Lung (tissue), 16 donors: ENCODE data around the gene MS4A7. TPM values are rescaled to one million over a fixed set of nuclear protein-coding genes. Genes with fewer than 3 reads are reported as not detected.

Experiments used
- ATAC-seq: fragments of 200-7000 bp; cut with Tn5 transposase; one replicate; pipeline ENCODE4 v1.9.1; 2020; ENCODE audit warnings: moderate number of reproducible peaks; ENCODE audit not compliant: insufficient read depth, low FRiP score
- DNase-seq, 3 donors: peaks; one replicate each; pipeline ENCODE4 v3.0.0-alpha.2; 2013 to 2017
- H3K27ac ChIP-seq, 2 donors: one replicate each; pipeline ENCODE4 v1.5.1; 2013; ENCODE audit warnings: mild to moderate bottlenecking in 2 of 2, moderate library complexity in 2 of 2, control low read depth in 1 of 2, inconsistent platforms in 1 of 2, low read depth in 1 of 2, low read length in 1 of 2
- H3K27me3 ChIP-seq, 3 donors: one replicate each; pipeline ENCODE4 v1.5.1; 2013; ENCODE audit warnings: low read length in 2 of 3; ENCODE audit not compliant: control insufficient read depth in 3 of 3, insufficient read depth in 3 of 3
- H3K36me3 ChIP-seq, 4 donors: one replicate each; pipeline ENCODE4 v1.5.1; 2013; ENCODE audit warnings: low read length in 4 of 4, mild to moderate bottlenecking in 1 of 4, moderate library complexity in 1 of 4; ENCODE audit not compliant: control insufficient read depth in 4 of 4, insufficient read depth in 4 of 4
- H3K4me1 ChIP-seq, 5 donors: one replicate each; pipeline ENCODE4 v1.5.1; 2013; ENCODE audit warnings: low read length in 5 of 5, mild to moderate bottlenecking in 2 of 5, moderate library complexity in 1 of 5; ENCODE audit not compliant: control insufficient read depth in 5 of 5, insufficient read depth in 5 of 5
- H3K4me3 ChIP-seq: one replicate; pipeline ENCODE4 v1.5.1; 2013; ENCODE audit warnings: mild to moderate bottlenecking, control low read depth, moderate library complexity
- H3K9ac ChIP-seq, 2 donors: one replicate each; pipeline ENCODE4 v1.5.1; 2013; ENCODE audit warnings: low read length in 2 of 2, control low read depth in 1 of 2; ENCODE audit not compliant: insufficient read depth in 1 of 2
- H3K9me3 ChIP-seq, 4 donors: one replicate each; pipeline ENCODE4 v1.5.1; 2013; ENCODE audit warnings: low read length in 3 of 4, mild to moderate bottlenecking in 1 of 4, moderate library complexity in 1 of 4; ENCODE audit not compliant: control insufficient read depth in 4 of 4, insufficient read depth in 3 of 4
- WGBS, 2 donors: extraction: QIAGEN DNeasy Blood & Tissue Kit; methylation state at CpG; one replicate each; pipeline ENCODE4 v1.1.7; 2013; 5-methylcytosine and 5-hydroxymethylcytosine counted together
- long read RNA-seq, 5 donors: transcript quantifications; one replicate each; lab custom pipeline, GENCODE V29; 2026
- polyA plus RNA-seq, 2 donors: library from polyadenylated mRNA; stranded (reverse); fragments of 200-250 nt; gene quantifications; one replicate each; pipeline ENCODE4 v1.2.1, GENCODE V29; 2013
- total RNA-seq, 2 donors: library from RNA; depleted of rRNA in 1 of 2; stranded (reverse); fragments of >200 nt in 1 of 2; gene quantifications; one replicate each; pipeline ENCODE4 v1.2.1, GENCODE V29; 2014 to 2021
- TF ChIP-seq, protein P1 (sequence below): IDR thresholded peaks from 2 replicates; pipeline ENCODE4 v1.5.1; 2012; ENCODE audit warnings: mild to moderate bottlenecking; ENCODE audit errors: control extremely low read depth, extremely low read depth
- donor health status: control.
- donor health status: control.
- donor health status: Bipolar disorder and iron deficiency.
- donor health status: healthy.
- donor health status: DM: yes; HTN: yes; CAD: no.

Gene MS4A7, protein sequence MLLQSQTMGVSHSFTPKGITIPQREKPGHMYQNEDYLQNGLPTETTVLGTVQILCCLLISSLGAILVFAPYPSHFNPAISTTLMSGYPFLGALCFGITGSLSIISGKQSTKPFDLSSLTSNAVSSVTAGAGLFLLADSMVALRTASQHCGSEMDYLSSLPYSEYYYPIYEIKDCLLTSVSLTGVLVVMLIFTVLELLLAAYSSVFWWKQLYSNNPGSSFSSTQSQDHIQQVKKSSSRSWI
- total RNA-seq (100 to 1,000 TPM in 1 of 2 donors, 10 to 100 TPM in 1; 27.7 to 111 TPM), polyA plus RNA-seq (10 to 100 TPM; 46.5 to 50.6 TPM)
- long read RNA-seq, donor 1, partial matches to known transcripts: 6 of 11 reads
- long read RNA-seq, donor 1, other reads (novel, unspliced or antisense): 0 of 11 reads
- long read RNA-seq, donor 2: 0 reads
- long read RNA-seq, donor 3: 0 reads
- long read RNA-seq, donor 4: 0 reads
- long read RNA-seq, donor 5, partial matches to known transcripts: 0 of 3 reads
- long read RNA-seq, donor 5, other reads (novel, unspliced or antisense): 0 of 3 reads

DNA sequence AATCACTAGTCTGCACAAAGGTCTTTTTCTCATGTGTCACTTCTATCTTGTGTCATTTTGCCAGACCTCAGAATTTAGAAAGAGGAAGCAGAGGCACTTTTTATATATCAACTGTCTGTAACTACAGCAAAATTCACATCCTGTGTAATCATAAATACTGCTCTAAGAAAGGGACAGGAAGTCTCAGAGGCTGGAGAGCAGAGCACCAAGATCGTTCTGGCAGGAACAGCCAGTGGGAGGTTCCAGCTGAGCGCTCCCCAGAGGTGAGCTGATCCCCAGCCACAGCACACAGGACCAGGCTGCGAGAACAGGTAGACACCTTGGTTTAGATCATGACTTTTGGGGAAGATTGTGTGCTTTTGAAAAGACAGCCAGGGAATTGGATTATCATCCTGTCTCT lies at the start of gene MS4A7:
MS4A7 (plus strand) TSS at position 179 of the 400 bp plus-strand sequence. CDS start 4,610 bp downstream, outside the sequence.
- TF ChIP-seq, protein P1, sequence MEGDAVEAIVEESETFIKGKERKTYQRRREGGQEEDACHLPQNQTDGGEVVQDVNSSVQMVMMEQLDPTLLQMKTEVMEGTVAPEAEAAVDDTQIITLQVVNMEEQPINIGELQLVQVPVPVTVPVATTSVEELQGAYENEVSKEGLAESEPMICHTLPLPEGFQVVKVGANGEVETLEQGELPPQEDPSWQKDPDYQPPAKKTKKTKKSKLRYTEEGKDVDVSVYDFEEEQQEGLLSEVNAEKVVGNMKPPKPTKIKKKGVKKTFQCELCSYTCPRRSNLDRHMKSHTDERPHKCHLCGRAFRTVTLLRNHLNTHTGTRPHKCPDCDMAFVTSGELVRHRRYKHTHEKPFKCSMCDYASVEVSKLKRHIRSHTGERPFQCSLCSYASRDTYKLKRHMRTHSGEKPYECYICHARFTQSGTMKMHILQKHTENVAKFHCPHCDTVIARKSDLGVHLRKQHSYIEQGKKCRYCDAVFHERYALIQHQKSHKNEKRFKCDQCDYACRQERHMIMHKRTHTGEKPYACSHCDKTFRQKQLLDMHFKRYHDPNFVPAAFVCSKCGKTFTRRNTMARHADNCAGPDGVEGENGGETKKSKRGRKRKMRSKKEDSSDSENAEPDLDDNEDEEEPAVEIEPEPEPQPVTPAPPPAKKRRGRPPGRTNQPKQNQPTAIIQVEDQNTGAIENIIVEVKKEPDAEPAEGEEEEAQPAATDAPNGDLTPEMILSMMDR: no peak
- peak within 1 kb of the TSS in 1 of 2 donors; percentile 58 for H3K27ac ChIP-seq
- H3K9ac ChIP-seq: no peak within 1 kb of the TSS
- 10 to 28% methylated on average over 3 of the region's 3 CpGs for WGBS, 2 donors
- H3K36me3 ChIP-seq: no peaks in the 10 kb centered on the region
- DNase-seq (peak in 2 of 3 donors; percentile 19 to 39), ATAC-seq (peak; percentile 68)
- peaks cover 0 to 2% (median 0%) of the 10 kb centered on the region in 4 donors for H3K9me3 ChIP-seq
- no peaks in the 10 kb centered on the region for H3K27me3 ChIP-seq
- no peak within 1 kb of the TSS for H3K4me3 ChIP-seq
- peaks cover 0 to 7% (median 0%) of the 10 kb centered on the region in 5 donors for H3K4me1 ChIP-seq

DNA sequence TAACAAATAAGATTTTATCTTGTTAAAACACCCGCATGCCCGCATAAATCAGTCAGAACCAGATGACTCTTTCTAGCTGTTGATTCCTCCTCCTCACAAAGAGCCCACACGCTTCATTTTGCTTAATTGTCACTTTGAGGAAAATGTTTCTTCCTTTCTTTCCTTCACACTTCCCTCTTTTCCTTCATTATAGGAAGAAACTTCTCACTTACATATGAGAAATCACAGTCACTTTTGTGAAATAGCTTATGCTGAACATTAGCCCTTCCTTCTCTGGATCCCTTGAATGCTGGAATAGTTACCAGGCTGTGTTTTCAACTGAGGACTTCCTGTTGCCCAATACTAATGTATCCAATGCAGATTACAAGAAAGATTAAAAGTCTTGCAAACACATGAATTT lies 45.5 kb upstream of the MS4A7 start:
- Histone ChIP-seq H3K9me3 (no peaks in the 10 kb centered on the region), H3K4me3 (no peak overlapping the region), H3K9ac (no peak overlapping the region), H3K27me3 (no peaks in the 10 kb centered on the region), H3K4me1 (no peaks in the 10 kb centered on the region), H3K36me3 (no peaks in the 10 kb centered on the region), H3K27ac (no peak overlapping the region)
- ATAC-seq (no peak), DNase-seq (peak in 1 of 3 donors; percentile 38)
- TF ChIP-seq, protein P1: no peak
- 0 to 35% methylated on average over 3 of the region's 3 CpGs for WGBS, 2 donors

DNA sequence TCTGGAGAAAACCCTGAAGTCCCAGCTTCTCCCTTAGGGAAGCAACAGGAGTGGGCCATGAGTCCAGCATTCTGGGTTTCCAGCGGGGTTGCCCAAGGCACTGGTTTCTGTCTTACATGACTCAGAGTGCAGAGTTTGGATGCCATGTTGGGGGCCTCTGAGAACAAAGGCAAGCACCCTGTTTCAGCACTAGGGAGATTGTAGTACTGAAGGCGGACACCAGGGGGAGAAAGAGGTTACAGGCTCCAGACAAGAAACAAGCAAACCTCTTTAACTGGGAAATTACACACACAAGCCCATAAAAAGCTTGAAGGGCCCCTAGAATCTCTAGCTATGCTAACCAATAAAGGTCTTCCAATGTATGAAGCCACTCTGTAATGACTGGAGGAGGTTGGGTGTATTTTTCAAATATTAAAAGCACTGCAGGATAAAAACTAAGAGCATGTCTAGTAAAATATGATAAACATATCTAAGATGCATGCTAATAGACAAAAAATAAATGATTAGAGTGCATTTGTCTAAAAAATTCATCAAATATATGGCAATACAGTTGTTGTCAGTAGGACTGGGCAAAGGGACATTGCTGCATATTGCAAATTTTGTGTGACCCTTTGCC lies 44.2 kb upstream of the MS4A7 start:
- Histone ChIP-seq H3K27ac (no peak overlapping the region), H3K4me3 (no peak overlapping the region), H3K9ac (no peak overlapping the region), H3K9me3 (no peaks in the 10 kb centered on the region), H3K27me3 (no peaks in the 10 kb centered on the region), H3K4me1 (no peaks in the 10 kb centered on the region), H3K36me3 (no peaks in the 10 kb centered on the region)
- WGBS, 2 donors: 18 to 29% methylated on average over 2 of the region's 2 CpGs
- TF ChIP-seq, protein P1: peak; percentile 12
- DNase-seq (peak; percentile 38 to 57 (median 50)), ATAC-seq (peak; percentile 62)
